GM12872 (cell line): ENCODE results near the gene PTTG1IP.

Source experiments
- TF ChIP-seq, protein P1 (sequence below): IDR thresholded peaks from 3 replicates; pipeline ENCODE4 v1.5.1; 2011; ENCODE audit warnings: low read depth, mild to moderate bottlenecking, low read length, moderate library complexity; ENCODE audit not compliant: insufficient read depth

The PTTG1IP gene

DNA sequence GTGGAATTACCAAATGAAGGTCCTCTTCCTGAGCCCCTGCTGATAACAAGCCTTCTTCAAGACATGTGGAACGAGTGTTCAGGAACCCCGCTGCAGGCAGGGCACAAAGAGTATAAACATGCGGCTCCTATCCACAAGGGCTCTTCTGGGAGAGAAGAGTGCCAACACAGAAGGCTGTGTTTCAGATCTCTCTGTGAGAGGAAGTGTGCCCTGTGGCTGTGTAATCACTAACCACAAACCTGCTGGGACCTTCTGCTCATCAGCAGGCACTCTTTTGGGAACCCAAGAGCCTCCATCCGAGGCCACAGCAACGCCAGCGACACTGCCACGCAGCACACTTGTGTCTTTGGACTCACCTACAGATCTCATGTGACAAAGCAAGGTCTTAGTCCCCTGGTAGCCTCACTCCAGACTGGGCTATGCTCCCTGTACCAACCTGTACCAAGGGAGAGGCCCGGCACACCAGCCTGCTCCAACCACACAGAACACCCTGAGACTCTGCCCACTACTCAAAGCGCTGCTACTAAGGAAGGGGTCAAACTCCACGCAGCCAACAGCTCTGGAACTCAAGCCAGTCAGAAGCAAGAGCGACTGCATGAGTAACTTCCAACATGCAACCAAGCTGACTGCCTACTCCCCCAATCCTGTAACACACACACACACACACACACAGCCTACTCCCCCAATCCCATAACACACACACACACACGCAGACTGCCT, 7.8 kb downstream of the PTTG1IP start:
- TF ChIP-seq, protein P1, sequence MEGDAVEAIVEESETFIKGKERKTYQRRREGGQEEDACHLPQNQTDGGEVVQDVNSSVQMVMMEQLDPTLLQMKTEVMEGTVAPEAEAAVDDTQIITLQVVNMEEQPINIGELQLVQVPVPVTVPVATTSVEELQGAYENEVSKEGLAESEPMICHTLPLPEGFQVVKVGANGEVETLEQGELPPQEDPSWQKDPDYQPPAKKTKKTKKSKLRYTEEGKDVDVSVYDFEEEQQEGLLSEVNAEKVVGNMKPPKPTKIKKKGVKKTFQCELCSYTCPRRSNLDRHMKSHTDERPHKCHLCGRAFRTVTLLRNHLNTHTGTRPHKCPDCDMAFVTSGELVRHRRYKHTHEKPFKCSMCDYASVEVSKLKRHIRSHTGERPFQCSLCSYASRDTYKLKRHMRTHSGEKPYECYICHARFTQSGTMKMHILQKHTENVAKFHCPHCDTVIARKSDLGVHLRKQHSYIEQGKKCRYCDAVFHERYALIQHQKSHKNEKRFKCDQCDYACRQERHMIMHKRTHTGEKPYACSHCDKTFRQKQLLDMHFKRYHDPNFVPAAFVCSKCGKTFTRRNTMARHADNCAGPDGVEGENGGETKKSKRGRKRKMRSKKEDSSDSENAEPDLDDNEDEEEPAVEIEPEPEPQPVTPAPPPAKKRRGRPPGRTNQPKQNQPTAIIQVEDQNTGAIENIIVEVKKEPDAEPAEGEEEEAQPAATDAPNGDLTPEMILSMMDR = no peak

DNA sequence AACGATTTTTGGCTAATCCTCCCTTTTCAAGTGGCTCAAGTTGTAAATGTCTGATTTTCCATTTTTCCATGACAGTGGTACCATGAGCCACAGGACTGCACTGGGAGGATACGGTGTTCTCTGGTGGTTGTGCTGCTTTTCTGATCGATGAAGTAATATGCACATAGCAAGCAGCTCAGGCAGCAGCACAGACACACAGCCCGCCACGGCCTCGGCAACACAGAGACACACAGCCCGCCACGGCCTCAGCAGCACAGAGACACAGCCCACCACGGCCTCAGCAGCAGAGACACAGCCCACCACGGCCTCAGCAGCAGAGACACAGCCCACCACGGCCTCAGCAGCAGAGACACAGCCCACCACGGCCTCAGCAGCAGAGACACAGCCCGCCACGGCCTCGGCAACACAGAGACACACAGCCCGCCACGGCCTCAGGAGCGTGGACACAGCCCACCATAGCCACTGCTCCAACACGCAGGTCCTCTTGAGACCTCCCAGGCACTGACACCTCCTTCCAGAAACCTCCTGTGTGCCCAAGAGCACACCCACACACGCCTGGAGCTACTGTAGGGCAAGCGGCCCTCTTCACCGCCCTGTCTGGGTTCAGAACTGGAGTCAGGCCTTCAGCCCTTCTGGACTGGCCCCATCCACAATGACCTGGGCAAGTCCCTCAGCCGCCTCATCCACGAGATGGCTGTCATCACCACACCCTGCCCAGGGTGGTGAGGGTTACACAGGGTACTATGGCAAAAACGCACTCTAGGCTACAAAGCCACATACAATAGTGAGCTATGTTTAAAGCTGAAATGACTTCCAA, 10.4 kb downstream of the PTTG1IP start:
- TF ChIP-seq, protein P1 = no peak

DNA sequence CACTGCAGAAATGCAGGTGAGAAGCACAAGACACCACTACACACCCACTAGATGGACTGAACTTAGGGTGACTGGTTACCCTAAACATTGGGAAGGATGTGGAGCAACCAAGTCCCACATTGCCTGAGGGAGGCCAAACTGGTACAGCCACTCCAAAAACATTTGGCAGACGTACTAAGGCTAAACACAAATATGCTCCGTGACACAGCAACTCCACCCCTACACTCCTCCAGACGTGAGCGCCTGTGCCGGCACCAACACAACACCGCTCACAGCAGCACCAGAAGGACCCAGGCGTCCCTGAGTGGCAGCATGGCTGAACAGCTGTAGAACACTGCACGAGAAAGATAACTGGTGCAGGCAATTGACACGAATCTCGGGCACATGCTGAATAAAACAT, 14.7 kb downstream of the PTTG1IP start:
- TF ChIP-seq, protein P1 = no peak

DNA sequence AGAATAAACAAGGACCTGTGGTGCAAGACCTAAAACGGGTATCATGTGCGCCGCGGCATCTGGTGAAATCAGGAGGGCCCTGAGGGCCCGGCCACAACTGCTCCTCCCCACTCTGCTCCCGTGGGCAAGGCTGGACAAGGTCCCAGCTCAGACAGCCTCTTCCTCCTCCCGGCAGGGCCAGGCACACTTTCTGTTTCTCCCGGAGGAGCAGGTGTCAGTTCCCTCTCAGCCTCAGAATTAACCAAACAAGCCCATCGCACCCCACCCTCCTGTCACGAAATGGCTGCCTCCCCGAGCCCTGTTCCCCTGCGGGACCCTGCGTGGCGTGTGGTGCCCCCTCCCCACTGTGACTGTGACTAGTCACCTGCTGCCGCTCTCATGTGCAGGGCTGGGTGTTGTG, 15.2 kb downstream of the PTTG1IP start:
- TF ChIP-seq, protein P1 = no peak

DNA sequence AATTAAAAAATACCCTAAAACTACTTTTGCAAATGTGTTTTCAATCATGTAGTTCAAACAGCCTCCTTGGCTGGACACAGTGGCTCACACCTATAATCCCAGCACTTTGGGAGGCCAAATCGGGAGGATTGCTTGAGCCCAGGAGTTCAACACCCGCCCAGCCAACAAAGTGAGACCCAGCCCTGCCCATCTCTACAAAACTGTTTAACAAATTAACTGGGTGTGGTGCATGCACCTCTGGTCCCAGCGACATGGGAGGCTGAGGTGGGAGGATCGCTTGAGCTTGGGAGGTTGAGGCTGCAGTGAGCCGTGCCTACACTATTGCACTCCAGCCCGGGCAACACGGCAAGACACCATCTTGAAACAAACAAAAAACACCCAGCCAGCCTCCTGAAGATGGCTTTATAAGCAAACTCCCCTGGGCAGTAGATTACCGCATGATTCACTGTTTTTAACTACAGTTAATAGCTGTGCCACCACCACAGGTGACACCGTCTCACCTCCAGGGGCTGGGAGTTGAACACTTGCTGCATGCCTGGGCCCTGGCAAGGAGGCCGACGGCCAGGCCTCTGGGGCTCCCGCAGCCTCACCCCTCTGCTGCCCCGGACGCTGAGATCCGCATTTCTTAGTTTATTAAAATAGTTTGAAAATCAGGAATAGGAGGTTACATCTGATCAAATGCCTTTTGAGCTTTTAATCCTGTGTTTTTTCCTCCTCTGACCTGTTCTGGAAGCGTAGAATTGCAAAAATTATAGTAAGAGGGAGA, 16.2 kb downstream of the PTTG1IP start:
- TF ChIP-seq, protein P1 = no peak

DNA sequence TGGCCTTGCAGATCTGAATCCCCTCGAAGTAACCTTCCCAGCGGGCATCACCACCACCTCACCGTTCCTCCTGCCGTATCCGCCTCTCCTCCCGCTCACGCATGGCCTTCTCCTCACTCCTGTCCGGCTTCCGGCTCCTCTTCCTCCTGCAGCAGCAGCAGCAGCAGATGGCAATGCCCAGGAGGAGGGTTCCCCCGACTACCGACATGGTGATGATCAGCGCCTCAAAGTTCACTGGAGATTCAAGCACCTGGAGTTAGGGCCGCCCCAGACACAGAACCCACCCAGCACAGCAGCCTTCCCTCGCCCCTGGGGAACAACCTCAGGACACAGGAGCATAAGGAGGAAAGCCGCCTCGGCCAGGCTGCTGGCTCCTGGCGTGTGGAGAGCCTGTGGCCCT, 17.4 kb downstream of the PTTG1IP start:
- TF ChIP-seq, protein P1 = no peak

DNA sequence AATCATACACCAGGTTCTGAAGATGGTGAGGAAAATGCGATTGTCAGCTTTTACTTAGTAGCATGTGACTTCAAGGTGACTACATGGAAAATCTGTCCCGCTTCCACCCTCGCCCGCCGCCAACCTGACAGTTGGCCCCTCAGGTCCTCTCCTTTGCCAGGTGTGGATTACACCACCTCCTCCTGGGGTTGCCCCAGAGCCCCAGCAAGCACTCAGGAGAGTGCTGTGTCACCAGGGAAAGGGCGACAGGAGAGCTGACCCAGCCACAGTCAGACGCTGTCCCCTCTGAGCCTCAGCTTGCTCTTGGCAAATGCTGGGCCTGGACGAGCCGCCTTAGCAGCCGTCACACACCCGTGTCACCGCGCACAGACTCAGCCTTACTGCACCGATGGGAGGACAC, 17.9 kb downstream of the PTTG1IP start:
- TF ChIP-seq, protein P1 = no peak
